NCI-H1105 (cell line): ENCODE results near the gene RHOT1.
"Not testable (repeated sequence)": the region's sequence is repeated elsewhere in the genome, so short reads cannot be mapped to it uniquely, and the experiment has no call there.

Experiments used
- DNase-seq: peaks from one replicate; lab custom pipeline; 2025; lab: John Stamatoyannopoulos, UW

Gene RHOT1

GRCh38 chr17:32124985-32125847, 17.1 kb upstream of the RHOT1 start:
- no peak for DNase-seq

GRCh38 chr17:32125848-32126153, 16.5 kb upstream of the RHOT1 start:
- no peak for DNase-seq

- DNase-seq, result no peak
These were observed 16.0 kb upstream of the RHOT1 start for GRCh38 chr17:32126325-32126724.

- no peak for DNase-seq
These were observed 15.6 kb upstream of the RHOT1 start for GRCh38 chr17:32126746-32127145.

GRCh38 chr17:32127158-32127897, 15.0 kb upstream of the RHOT1 start:
- peak; percentile 37 for DNase-seq

- DNase-seq, result not testable (repeated sequence)
These were observed 13.8 kb upstream of the RHOT1 start for GRCh38 chr17:32128470-32128869.

- DNase-seq, result not testable (repeated sequence)
These were observed 6.7 kb upstream of the RHOT1 start for GRCh38 chr17:32135497-32136117.

GRCh38 chr17:32136856-32137255, 5.4 kb upstream of the RHOT1 start:
- DNase-seq, result no peak

- not testable (repeated sequence) for DNase-seq
These were observed 2.8 kb upstream of the RHOT1 start for GRCh38 chr17:32139504-32139903.

GRCh38 chr17:32141258-32141657, 1.0 kb upstream of the RHOT1 start:
- peak; percentile 70 for DNase-seq

- no peak for DNase-seq
These were observed 644 bp upstream of the RHOT1 start for GRCh38 chr17:32141679-32142037.

- peak; percentile 14 for DNase-seq
These were observed 690 bp downstream of the RHOT1 start for GRCh38 chr17:32142857-32143526.

- no peak for DNase-seq
These were observed 1.2 kb downstream of the RHOT1 start for GRCh38 chr17:32143527-32143870.

- not testable (repeated sequence) for DNase-seq
These were observed 2.1 kb downstream of the RHOT1 start for GRCh38 chr17:32144442-32144841.

GRCh38 chr17:32148351-32148750, 6.0 kb downstream of the RHOT1 start:
- DNase-seq, result no peak

GRCh38 chr17:32150358-32150757, 8.1 kb downstream of the RHOT1 start:
- DNase-seq, result no peak

GRCh38 chr17:32152130-32152529, 9.8 kb downstream of the RHOT1 start:
- DNase-seq, result no peak

GRCh38 chr17:32155896-32156295, 13.6 kb downstream of the RHOT1 start:
- DNase-seq, result no peak

GRCh38 chr17:32156656-32157055, 14.4 kb downstream of the RHOT1 start:
- no peak for DNase-seq

- no peak for DNase-seq
These were observed 14.9 kb downstream of the RHOT1 start for GRCh38 chr17:32157225-32157624.

- no peak for DNase-seq
These were observed 16.7 kb downstream of the RHOT1 start for GRCh38 chr17:32158870-32159585.
